Esophagus squamous epithelium (tissue), 4 donors: Measurements from ENCODE around the gene UPF1.

Experiments
- POLR2A ChIP-seq, 4 donors: fragments of 450-650 bp; IDR thresholded peaks; one replicate each; pipeline ENCODE4 v1.6.1; 2017; ENCODE audit warnings: antibody characterized with exemption in 4 of 4, mild to moderate bottlenecking in 4 of 4, moderate library complexity in 3 of 4
- TF ChIP-seq, protein P1 (sequence below), 6 experiments: fragments of 450-650 bp in 4 of 6; fragments of 200-600 bp in 2 of 6; sonication (generic) in 2 of 6; IDR thresholded peaks; one replicate each; pipeline ENCODE4 v1.5.1; 2016 to 2019; ENCODE audit warnings: antibody characterized with exemption in 6 of 6, mild to moderate bottlenecking in 4 of 6, moderate library complexity in 4 of 6

DNA sequence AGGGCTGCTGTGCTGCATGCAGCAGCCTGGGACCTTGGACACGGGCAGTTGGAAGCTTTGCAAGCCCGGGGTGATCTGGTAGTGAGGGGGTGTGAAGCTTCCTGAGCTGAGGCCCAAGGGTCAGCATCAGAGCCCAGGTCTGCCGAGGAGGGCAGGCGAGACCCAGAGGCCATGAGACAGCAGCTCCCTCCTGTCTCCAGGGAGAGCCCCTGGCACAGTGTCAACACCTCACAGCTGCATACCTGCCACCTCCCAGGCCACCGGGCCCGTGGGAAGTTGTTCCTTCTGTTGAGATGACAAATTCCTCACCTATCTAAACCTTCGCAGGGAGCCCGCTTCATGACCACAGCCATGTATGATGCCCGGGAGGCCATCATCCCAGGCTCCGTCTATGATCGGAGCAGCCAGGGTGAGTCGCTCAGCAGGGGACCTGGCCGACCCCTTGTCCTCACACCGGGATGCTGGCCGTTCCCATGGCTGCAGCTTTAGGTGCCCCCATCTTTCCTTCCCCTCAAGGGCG, 32.1 kb downstream of the UPF1 start:
- no peak for TF ChIP-seq POLR2A (IDR thresholded peaks at IDR 0.05)
- TF ChIP-seq, protein P1, sequence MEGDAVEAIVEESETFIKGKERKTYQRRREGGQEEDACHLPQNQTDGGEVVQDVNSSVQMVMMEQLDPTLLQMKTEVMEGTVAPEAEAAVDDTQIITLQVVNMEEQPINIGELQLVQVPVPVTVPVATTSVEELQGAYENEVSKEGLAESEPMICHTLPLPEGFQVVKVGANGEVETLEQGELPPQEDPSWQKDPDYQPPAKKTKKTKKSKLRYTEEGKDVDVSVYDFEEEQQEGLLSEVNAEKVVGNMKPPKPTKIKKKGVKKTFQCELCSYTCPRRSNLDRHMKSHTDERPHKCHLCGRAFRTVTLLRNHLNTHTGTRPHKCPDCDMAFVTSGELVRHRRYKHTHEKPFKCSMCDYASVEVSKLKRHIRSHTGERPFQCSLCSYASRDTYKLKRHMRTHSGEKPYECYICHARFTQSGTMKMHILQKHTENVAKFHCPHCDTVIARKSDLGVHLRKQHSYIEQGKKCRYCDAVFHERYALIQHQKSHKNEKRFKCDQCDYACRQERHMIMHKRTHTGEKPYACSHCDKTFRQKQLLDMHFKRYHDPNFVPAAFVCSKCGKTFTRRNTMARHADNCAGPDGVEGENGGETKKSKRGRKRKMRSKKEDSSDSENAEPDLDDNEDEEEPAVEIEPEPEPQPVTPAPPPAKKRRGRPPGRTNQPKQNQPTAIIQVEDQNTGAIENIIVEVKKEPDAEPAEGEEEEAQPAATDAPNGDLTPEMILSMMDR (IDR thresholded peaks at IDR 0.05): no peak
